ENCODE measurements around the gene IFNAR1. TPM values are rescaled to one million over a fixed set of nuclear protein-coding genes. Genes with fewer than 3 reads are reported as not detected.
"Not testable (repeated sequence)": the region's sequence is repeated elsewhere in the genome, so short reads cannot be mapped to it uniquely, and the experiment has no call there.

IFNAR1 gene
- total RNA-seq, 1 donor from 2014 or later: 24.4 TPM

GRCh38 chr21:33313611-33314010, 11.2 kb upstream of the IFNAR1 start:
- H3K9me3 ChIP-seq (replicated peaks): peaks cover 12% of the 10 kb centered on the region
- no peak overlapping the region for H3K27ac ChIP-seq (replicated peaks)
- no peak for DNase-seq
- H3K4me1 ChIP-seq: no peaks in the 10 kb centered on the region
- H3K27me3 ChIP-seq (ENCODE audit: low read depth): no peaks in the 10 kb centered on the region
- no peaks in the 10 kb centered on the region for H3K36me3 ChIP-seq
- TF ChIP-seq, protein P1, sequence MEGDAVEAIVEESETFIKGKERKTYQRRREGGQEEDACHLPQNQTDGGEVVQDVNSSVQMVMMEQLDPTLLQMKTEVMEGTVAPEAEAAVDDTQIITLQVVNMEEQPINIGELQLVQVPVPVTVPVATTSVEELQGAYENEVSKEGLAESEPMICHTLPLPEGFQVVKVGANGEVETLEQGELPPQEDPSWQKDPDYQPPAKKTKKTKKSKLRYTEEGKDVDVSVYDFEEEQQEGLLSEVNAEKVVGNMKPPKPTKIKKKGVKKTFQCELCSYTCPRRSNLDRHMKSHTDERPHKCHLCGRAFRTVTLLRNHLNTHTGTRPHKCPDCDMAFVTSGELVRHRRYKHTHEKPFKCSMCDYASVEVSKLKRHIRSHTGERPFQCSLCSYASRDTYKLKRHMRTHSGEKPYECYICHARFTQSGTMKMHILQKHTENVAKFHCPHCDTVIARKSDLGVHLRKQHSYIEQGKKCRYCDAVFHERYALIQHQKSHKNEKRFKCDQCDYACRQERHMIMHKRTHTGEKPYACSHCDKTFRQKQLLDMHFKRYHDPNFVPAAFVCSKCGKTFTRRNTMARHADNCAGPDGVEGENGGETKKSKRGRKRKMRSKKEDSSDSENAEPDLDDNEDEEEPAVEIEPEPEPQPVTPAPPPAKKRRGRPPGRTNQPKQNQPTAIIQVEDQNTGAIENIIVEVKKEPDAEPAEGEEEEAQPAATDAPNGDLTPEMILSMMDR (IDR thresholded peaks at IDR 0.05; ENCODE audit: borderline replicate concordance): no peak
- H3K4me3 ChIP-seq: no peak overlapping the region
- intact Hi-C loops (cut with micrococcal nuclease): no loop called here

- no peaks in the 10 kb centered on the region for H3K27me3 ChIP-seq (ENCODE audit: low read depth)
- TF ChIP-seq, protein P1 (IDR thresholded peaks at IDR 0.05; ENCODE audit: borderline replicate concordance): no peak
- H3K36me3 ChIP-seq: no peaks in the 10 kb centered on the region
- intact Hi-C loops (cut with micrococcal nuclease): no loop called here
- peaks cover 12% of the 10 kb centered on the region for H3K9me3 ChIP-seq (replicated peaks)
- DNase-seq: no peak
- no peak overlapping the region for H3K4me3 ChIP-seq
- no peak overlapping the region for H3K27ac ChIP-seq (replicated peaks)
- no peaks in the 10 kb centered on the region for H3K4me1 ChIP-seq
These were observed 10.7 kb upstream of the IFNAR1 start for GRCh38 chr21:33314111-33314510.

DNA sequence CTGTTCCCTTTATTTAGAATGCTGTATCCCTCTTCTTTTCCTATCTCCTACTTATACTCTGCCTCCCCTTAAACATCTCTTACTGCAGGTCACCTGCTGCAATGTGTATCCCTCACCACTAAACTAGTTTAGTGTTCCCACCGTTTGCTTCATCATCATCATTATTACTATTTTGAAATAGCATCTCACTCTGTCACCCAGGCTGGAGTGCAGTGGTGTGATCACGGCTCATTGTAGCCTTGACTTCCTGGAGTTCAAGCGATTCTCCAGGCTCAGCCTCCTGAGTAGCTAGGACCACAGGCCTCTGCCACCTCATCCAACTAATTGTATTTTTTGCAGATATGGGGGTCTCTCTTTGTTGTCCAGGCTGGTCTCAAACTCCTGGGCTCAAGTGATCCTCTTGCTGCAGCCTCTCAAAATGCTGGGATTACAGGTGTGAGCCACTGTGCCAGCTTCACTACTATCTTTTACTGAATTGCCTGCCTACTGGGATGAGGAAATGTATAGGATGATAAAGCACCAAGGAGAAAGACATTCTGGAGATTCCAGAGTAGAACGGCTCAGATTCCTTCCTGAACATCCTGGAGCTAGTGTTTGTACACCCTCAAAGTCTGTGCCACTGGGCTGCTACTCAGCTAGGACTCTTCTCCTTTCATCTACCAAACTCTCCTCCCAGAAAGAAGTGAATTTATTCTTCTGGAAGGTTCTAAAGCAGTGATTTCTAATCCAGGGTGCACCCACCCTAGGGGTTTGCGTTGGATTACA, 8.6 kb upstream of the IFNAR1 start:
- intact Hi-C loops (cut with micrococcal nuclease): no loop called here
- TF ChIP-seq, protein P1 (IDR thresholded peaks at IDR 0.05; ENCODE audit: borderline replicate concordance): no peak
- H3K27me3 ChIP-seq (ENCODE audit: low read depth): no peaks in the 10 kb centered on the region
- DNase-seq: no peak
- H3K4me1 ChIP-seq: no peaks in the 10 kb centered on the region
- H3K9me3 ChIP-seq (replicated peaks): peaks cover 12% of the 10 kb centered on the region
- no peak overlapping the region for H3K27ac ChIP-seq (replicated peaks)
- H3K36me3 ChIP-seq: no peaks in the 10 kb centered on the region
- no peak overlapping the region for H3K4me3 ChIP-seq

DNA sequence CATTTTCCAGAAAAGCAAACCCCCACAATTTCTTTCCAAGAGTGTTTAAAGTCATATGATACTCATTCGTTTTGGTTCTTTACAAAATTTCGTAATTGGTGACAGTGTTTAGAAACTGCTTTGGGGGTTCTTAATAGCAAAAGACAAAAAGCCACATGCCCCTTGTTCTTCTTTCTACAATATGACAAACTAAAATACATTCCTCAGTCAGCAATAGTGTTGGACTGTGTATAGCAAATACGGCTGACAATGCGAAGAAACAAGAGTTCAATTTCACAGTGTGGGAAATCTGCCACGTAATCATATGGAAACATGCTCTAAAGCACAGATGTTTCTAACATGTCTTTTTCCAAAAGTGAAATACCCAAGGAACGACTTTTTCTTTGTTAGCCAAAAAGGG, 7.6 kb upstream of the IFNAR1 start:
- intact Hi-C loops (cut with micrococcal nuclease): no loop called here
- Histone ChIP-seq H3K27me3 (ENCODE audit: low read depth) (no peaks in the 10 kb centered on the region), H3K4me3 (no peak overlapping the region), H3K27ac (replicated peaks) (no peak overlapping the region), H3K4me1 (no peaks in the 10 kb centered on the region), H3K36me3 (no peaks in the 10 kb centered on the region), H3K9me3 (replicated peaks) (peaks cover 12% of the 10 kb centered on the region)
- TF ChIP-seq, protein P1 (IDR thresholded peaks at IDR 0.05; ENCODE audit: borderline replicate concordance): no peak
- no peak for DNase-seq

GRCh38 chr21:33317786-33318486, 6.8 kb upstream of the IFNAR1 start:
- intact Hi-C loops (cut with micrococcal nuclease): no loop called here
- H3K4me1 ChIP-seq: no peaks in the 10 kb centered on the region

DNA sequence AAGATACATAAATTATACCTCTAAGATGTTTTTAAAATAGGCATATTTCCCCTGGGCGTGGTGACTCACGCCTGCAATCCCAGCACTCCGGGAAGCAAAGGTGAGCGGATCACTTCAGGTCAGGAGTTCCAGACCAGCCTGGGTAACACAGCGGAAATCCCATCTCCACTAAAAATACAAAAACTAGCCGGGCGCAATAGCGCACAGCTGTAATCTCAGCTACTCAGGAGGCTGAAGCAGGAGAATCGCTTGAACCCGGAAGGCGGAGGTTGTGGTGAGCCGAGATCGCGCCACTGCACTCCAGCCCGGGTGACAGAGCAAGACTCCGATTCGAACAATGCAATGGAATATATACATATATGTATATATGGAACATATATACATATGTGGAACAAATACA, 3.8 kb upstream of the IFNAR1 start:
- H3K9me3 ChIP-seq (replicated peaks); H3K27ac ChIP-seq (replicated peaks); H3K4me3 ChIP-seq; H3K27me3 ChIP-seq (ENCODE audit: low read depth); intact Hi-C loops (cut with micrococcal nuclease); DNase-seq; H3K36me3 ChIP-seq: not testable (repeated sequence)
- peaks cover 12% of the 10 kb centered on the region for H3K4me1 ChIP-seq

More at GRCh38 chr21:33317786-33318486, 6.8 kb upstream of the IFNAR1 start:
- Histone ChIP-seq H3K9me3 (replicated peaks) (peaks cover 12% of the 10 kb centered on the region), H3K36me3 (no peaks in the 10 kb centered on the region), H3K27me3 (ENCODE audit: low read depth) (no peaks in the 10 kb centered on the region), H3K4me3 (no peak overlapping the region), H3K27ac (replicated peaks) (no peak overlapping the region)
- TF ChIP-seq, protein P1 (IDR thresholded peaks at IDR 0.05; ENCODE audit: borderline replicate concordance): no peak
- no peak for DNase-seq

DNA sequence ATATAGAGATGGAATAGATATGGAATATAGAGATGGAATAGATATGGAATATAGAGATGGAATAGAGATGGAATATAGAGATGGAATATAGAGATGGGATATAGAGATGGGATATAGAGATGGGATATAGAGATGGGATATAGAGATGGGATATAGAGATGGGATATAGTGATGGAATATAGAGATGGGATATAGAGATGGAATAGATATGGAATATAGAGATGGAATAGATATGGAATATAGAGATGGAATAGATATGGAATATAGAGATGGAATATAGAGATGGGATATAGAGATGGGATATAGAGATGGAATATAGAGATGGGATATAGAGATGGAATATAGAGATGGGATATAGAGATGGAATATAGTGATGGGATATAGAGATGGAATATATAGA, 1.2 kb upstream of the IFNAR1 start:
- intact Hi-C loops (cut with micrococcal nuclease); DNase-seq; H3K9me3 ChIP-seq (replicated peaks); H3K36me3 ChIP-seq; H3K27me3 ChIP-seq (ENCODE audit: low read depth): not testable (repeated sequence)
- Histone ChIP-seq H3K4me3 (peak overlapping the region; percentile 78), H3K27ac (replicated peaks) (peak overlapping the region; percentile 96), H3K4me1 (peaks cover 38% of the 10 kb centered on the region)
